ENCODE measurements around the gene BCL6. TPM values are rescaled to one million over a fixed set of nuclear protein-coding genes. Genes with fewer than 3 reads are reported as not detected.
A peak's percentile ranks its signal among the peaks of the same experiment; 100 is the strongest.

Gene BCL6
- total RNA-seq, 1 donor from 2014 or later = 29.2 TPM

DNA sequence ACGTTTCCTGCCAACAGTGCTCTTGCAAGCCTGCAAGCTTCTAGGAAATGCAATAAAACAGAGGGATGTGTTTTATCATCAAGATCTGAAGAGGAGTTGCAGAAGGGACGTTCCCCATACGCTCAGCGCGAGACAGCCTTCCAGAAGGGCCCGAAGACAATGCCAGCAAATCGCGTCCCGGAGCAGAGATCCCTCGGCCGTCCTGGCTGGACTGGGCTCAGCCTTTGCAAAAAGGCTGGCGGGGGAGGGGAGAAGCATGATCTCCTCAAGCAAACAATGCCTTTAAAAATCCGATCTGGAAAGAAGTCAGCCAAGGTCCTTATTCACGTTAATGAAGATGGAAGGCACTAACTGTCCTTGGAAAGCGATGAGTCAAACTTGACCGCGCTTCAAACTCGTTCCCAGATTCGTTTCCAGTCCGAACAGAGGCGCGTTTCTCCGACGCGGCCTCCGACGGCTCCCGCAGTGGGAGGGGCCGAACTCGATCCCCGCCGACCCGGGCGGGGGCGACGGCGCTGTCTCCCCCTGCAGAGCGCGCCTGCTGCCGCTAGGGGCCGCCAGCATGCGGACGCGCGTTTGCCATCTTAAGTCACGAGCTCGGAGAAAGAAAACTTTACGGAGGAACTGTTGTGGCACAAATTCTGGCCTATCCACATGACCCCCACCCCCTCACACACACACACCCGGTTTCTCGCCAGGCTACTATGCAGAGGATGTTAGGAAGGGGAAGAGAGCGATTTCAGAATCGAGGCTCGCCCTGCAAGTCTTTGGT, 5.5 kb downstream of the BCL6 start:
- Mint-ChIP-seq H3K27ac (peak overlapping the region; percentile 98), H3K4me1 (peaks cover 51% of the 10 kb centered on the region), H3K9me3 (no peaks in the 10 kb centered on the region), H3K27me3 (ENCODE audit: low read depth) (peaks cover 2% of the 10 kb centered on the region), H3K4me3 (peak overlapping the region; percentile 95), H3K36me3 (no peaks in the 10 kb centered on the region)
- DNase-seq (ENCODE audit: low spot score in 2 of 2, unreplicated experiment in 2 of 2) = peak; percentile 68 to 90
- TF ChIP-seq, protein P1, sequence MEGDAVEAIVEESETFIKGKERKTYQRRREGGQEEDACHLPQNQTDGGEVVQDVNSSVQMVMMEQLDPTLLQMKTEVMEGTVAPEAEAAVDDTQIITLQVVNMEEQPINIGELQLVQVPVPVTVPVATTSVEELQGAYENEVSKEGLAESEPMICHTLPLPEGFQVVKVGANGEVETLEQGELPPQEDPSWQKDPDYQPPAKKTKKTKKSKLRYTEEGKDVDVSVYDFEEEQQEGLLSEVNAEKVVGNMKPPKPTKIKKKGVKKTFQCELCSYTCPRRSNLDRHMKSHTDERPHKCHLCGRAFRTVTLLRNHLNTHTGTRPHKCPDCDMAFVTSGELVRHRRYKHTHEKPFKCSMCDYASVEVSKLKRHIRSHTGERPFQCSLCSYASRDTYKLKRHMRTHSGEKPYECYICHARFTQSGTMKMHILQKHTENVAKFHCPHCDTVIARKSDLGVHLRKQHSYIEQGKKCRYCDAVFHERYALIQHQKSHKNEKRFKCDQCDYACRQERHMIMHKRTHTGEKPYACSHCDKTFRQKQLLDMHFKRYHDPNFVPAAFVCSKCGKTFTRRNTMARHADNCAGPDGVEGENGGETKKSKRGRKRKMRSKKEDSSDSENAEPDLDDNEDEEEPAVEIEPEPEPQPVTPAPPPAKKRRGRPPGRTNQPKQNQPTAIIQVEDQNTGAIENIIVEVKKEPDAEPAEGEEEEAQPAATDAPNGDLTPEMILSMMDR (IDR thresholded peaks at IDR 0.05; ENCODE audit: unreplicated experiment) = peak; percentile 89

DNA sequence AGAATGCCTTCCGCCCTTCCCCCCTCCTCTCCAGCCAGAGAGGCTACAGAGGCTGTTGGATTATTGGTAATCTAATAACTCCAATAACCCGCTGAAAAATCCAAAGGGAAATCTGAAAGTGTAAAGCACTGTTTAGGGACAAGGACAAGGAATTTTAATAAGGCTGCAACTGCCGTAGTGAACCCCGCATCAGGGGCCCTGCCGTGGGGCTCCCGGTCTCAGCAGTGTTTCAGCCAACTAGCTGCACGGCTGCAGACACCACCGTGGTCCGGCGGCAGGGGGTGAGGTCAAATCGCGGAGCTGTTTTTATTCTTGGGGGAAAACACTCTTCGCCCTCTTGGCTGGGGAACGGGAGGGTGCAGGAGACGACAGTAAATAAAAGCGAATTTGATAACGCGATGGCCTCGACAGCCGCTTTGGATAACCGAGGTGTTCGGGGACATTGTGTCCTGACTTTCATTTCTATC, 6.1 kb downstream of the BCL6 start:
- H3K36me3 Mint-ChIP-seq = no peaks in the 10 kb centered on the region
- TF ChIP-seq, protein P1 (IDR thresholded peaks at IDR 0.05; ENCODE audit: unreplicated experiment) = no peak
- peak in 1 of 2 experiments; percentile 64 for DNase-seq (ENCODE audit: low spot score in 2 of 2, unreplicated experiment in 2 of 2)
- H3K9me3 Mint-ChIP-seq = no peaks in the 10 kb centered on the region
- H3K27ac Mint-ChIP-seq = peak overlapping the region; percentile 98
- H3K4me3 Mint-ChIP-seq = peak overlapping the region; percentile 95
- H3K27me3 Mint-ChIP-seq (ENCODE audit: low read depth) = peaks cover 2% of the 10 kb centered on the region
- H3K4me1 Mint-ChIP-seq = peaks cover 51% of the 10 kb centered on the region

DNA sequence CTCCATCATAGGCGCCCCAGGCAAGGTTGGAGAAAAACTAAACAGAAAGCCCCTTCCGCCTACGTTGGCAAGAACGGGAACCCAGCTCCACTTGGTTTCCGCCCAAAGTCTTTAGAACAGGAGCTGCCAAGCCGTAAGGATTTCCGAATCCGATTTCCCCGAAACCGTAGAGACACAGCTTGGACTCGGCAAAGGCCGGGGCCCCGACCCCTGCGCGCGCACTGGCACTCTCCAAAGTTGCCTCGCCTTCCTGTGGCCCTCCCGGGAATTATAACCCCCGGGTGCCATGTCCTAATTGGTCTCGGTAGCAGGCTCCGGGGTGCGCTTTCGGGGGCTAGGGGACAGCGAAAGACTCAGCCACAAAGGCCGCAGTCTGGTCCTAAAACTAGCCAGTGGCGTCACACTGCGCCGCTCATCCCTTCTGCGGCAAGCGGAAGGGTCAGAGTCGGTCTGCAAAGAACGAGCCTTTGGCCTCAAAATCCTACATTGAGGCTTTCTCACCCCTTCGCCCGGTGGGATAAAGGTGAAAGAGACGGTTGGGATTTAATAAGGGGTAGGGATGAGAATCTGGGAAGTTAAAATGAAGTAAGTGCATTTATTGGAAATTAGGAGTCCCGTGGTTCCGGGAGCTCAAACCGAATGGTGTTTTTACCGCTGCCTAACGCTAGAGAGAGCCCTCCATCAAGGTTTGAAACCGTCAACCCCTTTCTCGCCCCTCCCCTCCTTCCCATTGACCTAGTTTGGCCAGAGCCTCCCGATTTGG, 6.8 kb downstream of the BCL6 start:
- peak in 1 of 2 experiments; percentile 75 for DNase-seq (ENCODE audit: low spot score in 2 of 2, unreplicated experiment in 2 of 2)
- H3K4me3 Mint-ChIP-seq = peak overlapping the region; percentile 95
- peak overlapping the region; percentile 98 for H3K27ac Mint-ChIP-seq
- H3K9me3 Mint-ChIP-seq = no peaks in the 10 kb centered on the region
- H3K36me3 Mint-ChIP-seq = no peaks in the 10 kb centered on the region
- peaks cover 2% of the 10 kb centered on the region for H3K27me3 Mint-ChIP-seq (ENCODE audit: low read depth)
- TF ChIP-seq, protein P1 (IDR thresholded peaks at IDR 0.05; ENCODE audit: unreplicated experiment) = peak; percentile 62
- peaks cover 48% of the 10 kb centered on the region for H3K4me1 Mint-ChIP-seq

DNA sequence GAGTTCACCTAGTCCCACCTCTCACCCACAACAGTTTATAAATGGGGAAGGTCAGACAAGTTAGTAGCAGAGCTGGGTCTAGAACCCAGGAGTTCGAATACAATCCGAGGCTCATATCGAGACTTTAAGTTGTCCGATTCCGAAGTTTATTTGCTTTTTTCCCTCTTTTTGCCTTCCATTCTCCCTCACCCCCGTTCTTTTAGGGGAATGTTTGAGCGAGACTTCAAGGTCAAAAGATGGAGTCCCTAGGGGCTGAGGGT, 7.3 kb downstream of the BCL6 start:
- H3K4me3 Mint-ChIP-seq = peak overlapping the region; percentile 95

DNA sequence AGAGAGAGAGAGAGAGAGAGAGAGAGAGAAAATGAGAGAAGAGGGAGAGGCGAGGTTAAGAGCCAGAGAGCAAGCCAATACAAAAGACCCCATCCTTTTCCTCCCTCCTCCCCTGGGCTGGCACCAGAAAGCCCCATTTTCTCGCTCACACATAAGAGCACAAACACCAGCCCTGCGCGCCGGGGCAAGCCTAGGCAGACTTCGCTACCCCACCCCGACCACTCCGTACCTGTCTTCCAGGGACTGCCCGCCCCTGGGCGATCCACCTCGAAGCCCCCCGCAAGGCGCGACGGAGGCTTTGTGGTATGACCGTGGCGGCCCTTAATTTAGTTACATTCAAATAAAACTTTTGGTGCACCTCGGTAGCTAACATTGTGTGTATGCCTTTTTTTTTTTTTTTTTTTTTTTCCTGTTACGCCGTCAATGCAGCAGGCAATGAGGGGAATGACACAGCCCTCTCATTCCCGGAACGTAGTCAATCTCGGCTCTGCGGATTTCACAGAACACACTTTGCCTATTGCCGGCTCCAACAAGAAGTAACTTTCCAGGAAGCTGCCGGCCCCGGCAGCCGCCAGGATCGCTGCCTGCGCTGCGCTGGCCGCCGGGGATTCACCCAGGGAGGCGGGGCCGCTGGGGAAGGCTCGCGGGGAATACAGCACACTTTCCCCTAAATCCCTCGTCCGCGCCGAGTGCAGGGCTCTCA, 7.7 kb downstream of the BCL6 start:
- TF ChIP-seq, protein P1 (IDR thresholded peaks at IDR 0.05; ENCODE audit: unreplicated experiment) = no peak
- H3K9me3 Mint-ChIP-seq = no peaks in the 10 kb centered on the region
- DNase-seq (ENCODE audit: low spot score in 2 of 2, unreplicated experiment in 2 of 2) = peak in 1 of 2 experiments; percentile 68
- peak overlapping the region; percentile 98 for H3K27ac Mint-ChIP-seq
- peaks cover 2% of the 10 kb centered on the region for H3K27me3 Mint-ChIP-seq (ENCODE audit: low read depth)
- H3K36me3 Mint-ChIP-seq = peaks cover 7% of the 10 kb centered on the region
- H3K4me1 Mint-ChIP-seq = peaks cover 41% of the 10 kb centered on the region
- H3K4me3 Mint-ChIP-seq = peak overlapping the region; percentile 95

More for the DNA sequence above, 7.3 kb downstream of the BCL6 start:
- TF ChIP-seq, protein P1 (IDR thresholded peaks at IDR 0.05; ENCODE audit: unreplicated experiment) = no peak
- no peak for DNase-seq (ENCODE audit: low spot score in 2 of 2, unreplicated experiment in 2 of 2)
- H3K4me1 Mint-ChIP-seq = peaks cover 46% of the 10 kb centered on the region
- peak overlapping the region; percentile 98 for H3K27ac Mint-ChIP-seq
- H3K36me3 Mint-ChIP-seq = peaks cover 5% of the 10 kb centered on the region
- H3K27me3 Mint-ChIP-seq (ENCODE audit: low read depth) = peaks cover 2% of the 10 kb centered on the region
- no peaks in the 10 kb centered on the region for H3K9me3 Mint-ChIP-seq
